SIG-M5 treated with dmso at 0.1 percent for 504 hours (cell line): ENCODE measurements around the gene CDCA7.
"Not testable (repeated sequence)": the region's sequence is repeated elsewhere in the genome, so short reads cannot be mapped to it uniquely, and the experiment has no call there.

Experiments
- DNase-seq: peaks from one replicate; lab custom pipeline; 2025; ENCODE audit not compliant: unreplicated experiment; lab: John Stamatoyannopoulos, UW

CDCA7 gene

DNA sequence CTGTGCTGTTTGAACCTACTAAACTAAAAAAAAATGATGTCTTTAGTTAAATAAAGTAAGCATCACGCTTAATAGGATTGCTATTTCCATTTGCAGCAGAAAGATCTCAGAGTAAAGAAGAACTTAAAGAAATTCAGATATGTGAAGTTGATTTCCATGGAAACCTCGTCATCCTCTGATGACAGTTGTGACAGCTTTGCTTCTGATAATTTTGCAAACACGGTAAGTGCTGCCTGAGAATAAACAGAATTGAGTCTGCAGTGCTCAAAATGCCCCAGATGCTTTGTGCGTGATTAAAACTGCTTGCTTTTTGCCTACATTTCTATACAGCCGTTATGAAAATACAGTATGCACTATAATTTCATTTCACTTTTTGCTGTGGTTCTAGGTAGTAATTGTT is 3.9 kb downstream of the CDCA7 start:
- DNase-seq, result no peak

- peak; percentile 82 for DNase-seq
These were observed 4.6 kb downstream of the CDCA7 start for GRCh38 chr2:173359231-173359630.

DNA sequence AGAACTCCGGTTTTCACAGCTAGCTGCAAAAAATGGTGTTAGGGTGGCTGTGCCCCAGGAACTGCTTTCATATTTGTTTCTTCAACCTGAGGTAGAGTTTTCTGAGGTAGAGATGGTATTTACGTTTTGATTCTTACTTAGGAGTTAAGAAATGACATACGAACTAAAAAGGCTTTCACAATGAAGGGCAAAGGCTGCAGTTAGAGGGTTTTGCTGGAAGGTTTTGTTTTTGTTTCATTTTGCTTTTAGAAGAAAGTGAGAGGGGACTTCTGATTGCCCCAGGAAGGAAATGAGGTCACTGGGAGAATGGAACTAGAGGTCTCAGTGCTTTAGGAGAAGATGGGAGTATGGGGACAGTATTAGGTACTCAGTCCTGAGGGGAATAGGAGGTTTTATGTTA is 15.5 kb downstream of the CDCA7 start:
- no peak for DNase-seq

GRCh38 chr2:173371023-173371422 is 16.4 kb downstream of the CDCA7 start:
- DNase-seq, result no peak

GRCh38 chr2:173373290-173373689 is 18.6 kb downstream of the CDCA7 start:
- DNase-seq, result no peak

GRCh38 chr2:173374634-173375033 is 20.0 kb downstream of the CDCA7 start:
- DNase-seq, result no peak

GRCh38 chr2:173385534-173385933 is 30.9 kb downstream of the CDCA7 start:
- DNase-seq, result not testable (repeated sequence)

- no peak for DNase-seq
These were observed 31.5 kb downstream of the CDCA7 start for GRCh38 chr2:173386021-173386737.

DNA sequence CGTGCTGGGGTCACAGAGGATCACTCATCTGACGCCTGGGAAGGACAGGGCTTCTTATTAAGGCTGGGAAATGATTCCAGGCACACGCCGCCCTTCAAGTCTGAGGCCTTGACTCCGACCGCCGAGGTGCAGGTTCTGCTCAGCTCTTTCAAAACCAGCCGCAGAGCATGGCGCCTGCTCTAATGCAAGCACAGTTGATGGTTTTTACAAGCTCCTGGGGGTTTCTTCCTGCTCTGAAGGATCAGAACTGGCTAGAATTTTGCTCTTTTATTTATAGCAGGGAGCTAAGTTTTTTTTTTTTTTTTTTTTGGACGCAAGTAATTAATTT is 32.0 kb downstream of the CDCA7 start:
- DNase-seq, result no peak

DNA sequence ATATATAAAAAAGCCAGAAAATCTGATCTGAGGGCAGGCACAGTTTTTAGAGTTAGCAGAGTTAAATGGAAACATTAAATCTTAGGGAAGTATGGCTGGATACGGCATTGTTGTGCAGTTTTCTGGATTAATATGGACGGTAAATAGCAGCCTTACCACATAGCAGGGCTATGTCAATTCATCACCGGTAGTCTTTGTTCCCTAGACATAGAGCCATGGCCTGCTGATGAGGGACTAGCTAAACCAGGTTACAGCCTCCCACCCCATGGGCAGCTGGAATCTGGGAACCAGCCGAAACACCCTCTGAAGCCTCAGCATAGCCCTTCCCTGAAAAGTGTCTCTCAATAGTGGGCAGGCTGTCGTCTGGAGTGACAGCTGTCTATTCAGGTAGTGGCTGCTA is 32.4 kb downstream of the CDCA7 start:
- DNase-seq, result no peak

DNA sequence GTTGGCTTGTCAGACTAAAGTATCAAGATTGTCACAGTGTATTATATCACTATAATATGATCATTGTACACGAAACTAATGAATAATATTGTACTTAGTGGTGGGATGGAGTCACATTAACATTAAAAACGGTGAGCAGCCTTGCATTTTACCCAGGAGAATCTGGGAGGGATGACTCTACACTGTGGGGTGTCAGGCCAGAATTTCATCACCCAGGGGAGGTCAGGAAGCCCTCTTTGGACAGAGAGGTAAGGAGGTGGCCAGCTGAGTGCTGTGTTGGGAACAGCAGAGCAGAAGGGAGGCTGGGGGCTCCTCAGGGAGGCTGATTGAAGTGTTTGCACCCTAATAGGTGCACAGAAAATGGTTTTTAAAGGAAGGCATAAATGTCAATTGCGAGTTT is 33.0 kb downstream of the CDCA7 start:
- no peak for DNase-seq

GRCh38 chr2:173388795-173389194 is 34.1 kb downstream of the CDCA7 start:
- DNase-seq, result no peak

DNA sequence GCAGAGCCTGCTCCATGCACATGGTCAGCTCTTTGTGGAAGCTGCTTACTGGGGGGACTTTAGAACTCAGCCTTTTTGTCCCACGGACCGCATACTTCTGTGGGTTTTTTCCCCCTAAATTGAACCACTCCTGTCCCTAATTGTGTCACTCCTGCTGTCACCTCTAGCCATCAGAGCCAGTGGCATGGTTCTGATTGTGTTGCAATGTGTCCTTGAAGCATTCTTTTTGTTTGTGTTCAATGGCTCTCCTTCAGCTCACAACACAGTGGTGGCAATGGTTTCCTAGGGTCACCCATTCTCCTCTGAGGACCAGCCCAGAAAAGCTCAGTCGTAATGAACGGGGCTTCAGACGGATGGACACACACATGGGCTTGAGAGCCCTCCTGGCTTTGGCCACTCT is 35.4 kb downstream of the CDCA7 start:
- no peak for DNase-seq

DNA sequence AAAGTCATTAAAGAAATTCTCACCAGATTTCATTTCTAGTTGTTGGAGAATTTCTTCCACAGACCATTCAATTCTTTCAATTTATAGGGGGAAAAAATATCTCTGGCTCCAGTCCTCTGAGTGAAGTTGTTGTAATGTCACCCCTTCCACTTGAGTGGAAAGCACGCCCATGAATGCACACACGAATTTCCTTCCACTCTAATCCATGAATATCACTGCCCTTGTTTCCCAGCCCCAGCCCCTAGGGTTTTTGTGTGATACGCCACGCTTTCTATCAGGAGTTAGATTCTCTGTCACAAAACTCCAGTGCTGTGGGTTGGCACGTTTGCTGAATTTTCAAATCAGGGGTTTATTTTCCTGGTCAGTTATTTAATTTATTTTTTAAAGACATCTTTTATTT is 38.1 kb downstream of the CDCA7 start:
- DNase-seq, result no peak

DNA sequence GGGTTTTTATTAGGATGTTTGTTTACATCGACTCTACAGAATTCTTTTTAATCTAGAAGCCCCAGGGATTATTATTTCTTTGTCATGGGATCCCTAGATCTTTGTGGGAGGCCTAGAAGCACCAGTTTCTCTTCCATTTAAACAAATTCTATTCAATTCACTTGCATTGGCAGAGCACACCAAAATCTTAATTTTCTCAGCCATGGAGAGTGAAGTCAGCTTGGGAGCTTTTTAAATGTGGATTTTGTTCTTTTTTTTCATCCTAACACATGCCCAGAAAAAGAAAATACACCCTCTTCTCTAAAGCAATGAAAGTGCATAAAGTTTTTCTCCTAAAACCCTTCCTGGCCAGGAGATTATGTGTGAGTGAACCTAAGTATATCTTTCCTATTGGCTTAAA is 38.5 kb downstream of the CDCA7 start:
- DNase-seq, result no peak

- no peak for DNase-seq
These were observed 39.0 kb downstream of the CDCA7 start for GRCh38 chr2:173393636-173394035.

- DNase-seq, result no peak
These were observed 39.7 kb downstream of the CDCA7 start for GRCh38 chr2:173394091-173394974.

DNA sequence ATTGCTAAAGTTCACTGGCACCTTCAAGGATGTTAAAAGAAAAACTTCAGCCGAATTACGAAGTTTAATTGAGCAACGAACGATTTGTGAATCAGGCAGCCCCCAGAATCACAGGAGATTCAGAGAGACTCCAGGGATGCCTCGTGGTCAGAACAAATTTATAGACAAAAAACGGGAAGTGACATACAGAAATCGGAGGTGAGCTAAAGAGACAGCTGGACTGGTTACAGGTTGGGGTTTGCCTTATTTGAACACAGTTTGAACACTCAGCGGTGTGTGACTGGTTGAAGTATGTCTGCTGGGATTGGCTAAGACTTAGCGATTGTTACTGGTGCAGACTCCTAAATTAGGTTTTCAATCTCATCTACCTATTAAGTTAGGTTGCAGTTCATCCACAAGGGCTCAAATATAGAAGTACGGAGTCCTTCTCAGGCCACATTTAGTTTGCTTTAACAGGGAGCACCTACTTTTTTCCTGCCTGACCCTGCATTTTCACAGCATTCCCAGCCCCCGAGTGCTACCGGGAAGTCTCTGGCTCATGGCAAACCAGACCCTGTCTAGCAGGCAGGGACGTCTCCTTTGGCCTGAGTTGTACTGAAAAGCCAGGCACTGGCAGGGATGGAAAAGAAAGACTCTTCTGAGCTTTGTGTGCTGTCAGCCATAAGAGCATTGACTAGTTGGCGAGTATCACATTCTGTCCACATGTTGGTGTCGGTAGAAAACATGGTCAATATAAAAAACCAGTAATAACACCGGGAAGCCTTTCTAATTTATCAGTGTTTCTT is 41.1 kb downstream of the CDCA7 start:
- no peak for DNase-seq

DNA sequence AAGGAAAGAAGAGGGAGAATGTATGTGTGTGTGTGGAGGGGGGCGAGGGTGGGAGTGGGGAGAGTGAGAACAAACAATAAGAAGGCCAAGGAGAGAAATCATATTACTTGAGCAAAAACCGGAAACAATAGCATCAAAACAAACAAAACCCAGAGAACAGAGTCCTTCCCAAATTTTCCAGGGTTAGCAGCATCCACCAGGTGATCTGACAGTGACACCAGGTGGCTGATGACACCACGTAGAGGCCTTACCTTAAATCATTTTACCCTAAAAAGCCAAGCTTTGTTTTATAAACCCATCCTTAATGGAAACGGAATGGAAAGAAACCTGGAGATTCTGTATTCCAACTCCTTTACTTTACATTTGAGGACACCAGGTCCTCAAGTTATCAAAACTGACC is 42.9 kb downstream of the CDCA7 start:
- no peak for DNase-seq

DNA sequence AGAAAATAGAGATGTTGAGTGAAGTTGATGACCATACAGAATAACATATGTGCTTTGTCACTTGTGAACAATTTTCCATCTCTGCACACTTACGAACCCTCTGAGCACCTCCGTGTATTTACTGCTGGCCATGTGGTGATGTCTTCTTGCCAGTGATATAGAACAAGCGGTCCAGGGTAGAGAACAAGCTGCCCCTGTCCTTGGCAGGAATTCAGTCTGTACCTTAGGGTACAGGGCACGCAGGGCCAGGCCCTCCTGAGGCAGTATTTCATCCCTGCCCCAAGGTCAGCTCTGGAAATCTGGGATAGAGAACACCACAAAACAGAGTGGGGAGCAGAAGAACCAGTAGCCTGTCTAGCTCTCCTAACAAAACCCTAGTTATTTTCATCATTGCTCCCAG is 44.6 kb downstream of the CDCA7 start:
- no peak for DNase-seq

GRCh38 chr2:173400760-173401159 is 46.1 kb downstream of the CDCA7 start:
- no peak for DNase-seq
